ENCODE results near the gene PXMP2. TPM values are rescaled to one million over a fixed set of nuclear protein-coding genes. Genes with fewer than 3 reads are reported as not detected.

Gene PXMP2
- total and polyA plus RNA-seq, 4 donors: 43.8 to 259 (median 135) TPM

DNA sequence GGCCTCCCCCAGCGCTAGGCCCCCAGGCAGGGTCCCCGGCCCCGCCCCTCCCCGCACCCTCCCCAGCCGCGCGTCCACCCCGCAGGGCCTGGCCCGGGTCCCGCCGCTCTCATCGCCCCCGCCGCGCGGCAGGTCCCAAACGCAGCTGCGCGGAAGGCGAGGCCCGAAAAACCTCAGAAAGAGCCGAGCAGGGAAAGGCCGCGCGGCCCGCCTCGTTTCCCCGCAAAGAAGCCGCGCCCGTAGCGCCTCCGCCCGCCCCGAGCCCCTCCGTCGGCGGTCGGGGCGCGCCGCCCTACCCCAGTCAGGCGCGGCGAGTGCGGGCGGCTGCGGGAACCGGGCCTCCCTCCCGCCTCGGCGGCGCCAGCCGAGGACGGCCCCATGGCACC, 569 bp upstream of the PXMP2 start (continued):
- TF ChIP-seq EGR1 (IDR thresholded peaks at IDR 0.05; ENCODE audit: low read depth in 2 of 2) (no peak), RXRA (IDR thresholded peaks at IDR 0.05) (no peak)

DNA sequence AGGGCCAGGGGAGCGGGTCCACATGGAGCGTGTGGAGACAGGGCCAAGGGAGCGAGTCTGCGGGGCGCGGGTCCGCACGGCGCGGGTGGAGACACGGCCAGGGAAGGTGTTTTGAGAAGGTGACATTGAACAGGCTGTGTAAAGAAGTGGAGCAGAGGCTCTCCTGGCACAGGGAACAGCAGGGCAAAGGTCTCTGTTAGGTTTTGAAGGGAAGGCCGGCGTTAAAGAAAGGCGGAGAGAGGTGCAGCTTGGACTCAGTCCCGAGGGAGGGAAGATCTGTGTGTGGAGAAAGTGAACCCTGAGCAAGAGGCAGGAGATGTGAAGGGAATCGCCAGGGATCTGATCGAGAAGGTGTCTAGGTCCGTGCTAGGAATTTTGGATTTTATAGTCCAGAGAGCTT, 1.8 kb downstream of the PXMP2 start:
- H3K27ac ChIP-seq (ENCODE audit: low read depth in 1 of 2, low read length in 2 of 2): peak overlapping the region; percentile 73 to 77
- no peak overlapping the region for H3K9ac ChIP-seq (ENCODE audit: low read depth in 1 of 2, low read length in 2 of 2)
- peak overlapping the region; percentile 55 to 69 (median 64) for H3K4me3 ChIP-seq (ENCODE audit: low read depth in 1 of 3, low read length in 3 of 3)
- peaks cover 0 to 8% (median 5%) of the 10 kb centered on the region in 4 donors for H3K36me3 ChIP-seq (ENCODE audit: control insufficient read depth in 4 of 4, insufficient read depth in 3 of 4, low read depth in 1 of 4, low read length in 3 of 4)
- H3K9me3 ChIP-seq (ENCODE audit: control insufficient read depth in 4 of 4, low read length in 3 of 4): no peaks in the 10 kb centered on the region
- H3K27me3 ChIP-seq (ENCODE audit: control insufficient read depth in 4 of 4, insufficient read depth in 4 of 4, low read length in 3 of 4): no peaks in the 10 kb centered on the region
- TF ChIP-seq, protein P1, sequence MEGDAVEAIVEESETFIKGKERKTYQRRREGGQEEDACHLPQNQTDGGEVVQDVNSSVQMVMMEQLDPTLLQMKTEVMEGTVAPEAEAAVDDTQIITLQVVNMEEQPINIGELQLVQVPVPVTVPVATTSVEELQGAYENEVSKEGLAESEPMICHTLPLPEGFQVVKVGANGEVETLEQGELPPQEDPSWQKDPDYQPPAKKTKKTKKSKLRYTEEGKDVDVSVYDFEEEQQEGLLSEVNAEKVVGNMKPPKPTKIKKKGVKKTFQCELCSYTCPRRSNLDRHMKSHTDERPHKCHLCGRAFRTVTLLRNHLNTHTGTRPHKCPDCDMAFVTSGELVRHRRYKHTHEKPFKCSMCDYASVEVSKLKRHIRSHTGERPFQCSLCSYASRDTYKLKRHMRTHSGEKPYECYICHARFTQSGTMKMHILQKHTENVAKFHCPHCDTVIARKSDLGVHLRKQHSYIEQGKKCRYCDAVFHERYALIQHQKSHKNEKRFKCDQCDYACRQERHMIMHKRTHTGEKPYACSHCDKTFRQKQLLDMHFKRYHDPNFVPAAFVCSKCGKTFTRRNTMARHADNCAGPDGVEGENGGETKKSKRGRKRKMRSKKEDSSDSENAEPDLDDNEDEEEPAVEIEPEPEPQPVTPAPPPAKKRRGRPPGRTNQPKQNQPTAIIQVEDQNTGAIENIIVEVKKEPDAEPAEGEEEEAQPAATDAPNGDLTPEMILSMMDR (IDR thresholded peaks at IDR 0.05; ENCODE audit: low read depth, low read length, missing input control): no peak
- TF ChIP-seq, protein P2, sequence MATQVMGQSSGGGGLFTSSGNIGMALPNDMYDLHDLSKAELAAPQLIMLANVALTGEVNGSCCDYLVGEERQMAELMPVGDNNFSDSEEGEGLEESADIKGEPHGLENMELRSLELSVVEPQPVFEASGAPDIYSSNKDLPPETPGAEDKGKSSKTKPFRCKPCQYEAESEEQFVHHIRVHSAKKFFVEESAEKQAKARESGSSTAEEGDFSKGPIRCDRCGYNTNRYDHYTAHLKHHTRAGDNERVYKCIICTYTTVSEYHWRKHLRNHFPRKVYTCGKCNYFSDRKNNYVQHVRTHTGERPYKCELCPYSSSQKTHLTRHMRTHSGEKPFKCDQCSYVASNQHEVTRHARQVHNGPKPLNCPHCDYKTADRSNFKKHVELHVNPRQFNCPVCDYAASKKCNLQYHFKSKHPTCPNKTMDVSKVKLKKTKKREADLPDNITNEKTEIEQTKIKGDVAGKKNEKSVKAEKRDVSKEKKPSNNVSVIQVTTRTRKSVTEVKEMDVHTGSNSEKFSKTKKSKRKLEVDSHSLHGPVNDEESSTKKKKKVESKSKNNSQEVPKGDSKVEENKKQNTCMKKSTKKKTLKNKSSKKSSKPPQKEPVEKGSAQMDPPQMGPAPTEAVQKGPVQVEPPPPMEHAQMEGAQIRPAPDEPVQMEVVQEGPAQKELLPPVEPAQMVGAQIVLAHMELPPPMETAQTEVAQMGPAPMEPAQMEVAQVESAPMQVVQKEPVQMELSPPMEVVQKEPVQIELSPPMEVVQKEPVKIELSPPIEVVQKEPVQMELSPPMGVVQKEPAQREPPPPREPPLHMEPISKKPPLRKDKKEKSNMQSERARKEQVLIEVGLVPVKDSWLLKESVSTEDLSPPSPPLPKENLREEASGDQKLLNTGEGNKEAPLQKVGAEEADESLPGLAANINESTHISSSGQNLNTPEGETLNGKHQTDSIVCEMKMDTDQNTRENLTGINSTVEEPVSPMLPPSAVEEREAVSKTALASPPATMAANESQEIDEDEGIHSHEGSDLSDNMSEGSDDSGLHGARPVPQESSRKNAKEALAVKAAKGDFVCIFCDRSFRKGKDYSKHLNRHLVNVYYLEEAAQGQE (IDR thresholded peaks at IDR 0.05): peak; percentile 59
- TF ChIP-seq NR2F2 (IDR thresholded peaks at IDR 0.05) (no peak), SP1 (IDR thresholded peaks at IDR 0.05) (peak; percentile 65), GABPA (IDR thresholded peaks at IDR 0.05 in 1 of 2, conservative IDR thresholded peaks at IDR 0.05 in 1 of 2) (peak in 1 of 2 donors; percentile 47), HNF4G (IDR thresholded peaks at IDR 0.05) (peak; percentile 65), RAD21 (IDR thresholded peaks at IDR 0.05) (peak; percentile 26 to 37), JUND (IDR thresholded peaks at IDR 0.05) (peak in 1 of 2 donors; percentile 19), EGR1 (IDR thresholded peaks at IDR 0.05; ENCODE audit: low read depth in 2 of 2) (no peak), FOXA2 (IDR thresholded peaks at IDR 0.05) (peak; percentile 55), TAF1 (conservative IDR thresholded peaks at IDR 0.05) (no peak), FOXA1 (IDR thresholded peaks at IDR 0.05) (no peak), YY1 (IDR thresholded peaks at IDR 0.05) (peak; percentile 67), HNF4A (conservative IDR thresholded peaks at IDR 0.05) (peak; percentile 84 to 87), RXRA (IDR thresholded peaks at IDR 0.05) (peak; percentile 54 to 73)
- TF ChIP-seq, protein P3, sequence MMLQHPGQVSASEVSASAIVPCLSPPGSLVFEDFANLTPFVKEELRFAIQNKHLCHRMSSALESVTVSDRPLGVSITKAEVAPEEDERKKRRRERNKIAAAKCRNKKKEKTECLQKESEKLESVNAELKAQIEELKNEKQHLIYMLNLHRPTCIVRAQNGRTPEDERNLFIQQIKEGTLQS (IDR thresholded peaks at IDR 0.05): no peak
- TF ChIP-seq, protein P4, sequence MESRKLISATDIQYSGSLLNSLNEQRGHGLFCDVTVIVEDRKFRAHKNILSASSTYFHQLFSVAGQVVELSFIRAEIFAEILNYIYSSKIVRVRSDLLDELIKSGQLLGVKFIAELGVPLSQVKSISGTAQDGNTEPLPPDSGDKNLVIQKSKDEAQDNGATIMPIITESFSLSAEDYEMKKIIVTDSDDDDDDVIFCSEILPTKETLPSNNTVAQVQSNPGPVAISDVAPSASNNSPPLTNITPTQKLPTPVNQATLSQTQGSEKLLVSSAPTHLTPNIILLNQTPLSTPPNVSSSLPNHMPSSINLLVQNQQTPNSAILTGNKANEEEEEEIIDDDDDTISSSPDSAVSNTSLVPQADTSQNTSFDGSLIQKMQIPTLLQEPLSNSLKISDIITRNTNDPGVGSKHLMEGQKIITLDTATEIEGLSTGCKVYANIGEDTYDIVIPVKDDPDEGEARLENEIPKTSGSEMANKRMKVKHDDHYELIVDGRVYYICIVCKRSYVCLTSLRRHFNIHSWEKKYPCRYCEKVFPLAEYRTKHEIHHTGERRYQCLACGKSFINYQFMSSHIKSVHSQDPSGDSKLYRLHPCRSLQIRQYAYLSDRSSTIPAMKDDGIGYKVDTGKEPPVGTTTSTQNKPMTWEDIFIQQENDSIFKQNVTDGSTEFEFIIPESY (IDR thresholded peaks at IDR 0.05): peak; percentile 51
- TF ChIP-seq, protein P5, sequence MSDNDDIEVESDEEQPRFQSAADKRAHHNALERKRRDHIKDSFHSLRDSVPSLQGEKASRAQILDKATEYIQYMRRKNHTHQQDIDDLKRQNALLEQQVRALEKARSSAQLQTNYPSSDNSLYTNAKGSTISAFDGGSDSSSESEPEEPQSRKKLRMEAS (IDR thresholded peaks at IDR 0.05): peak; percentile 22
- DNase-seq (ENCODE audit: low spot score): peak; percentile 41
- peaks cover 2 to 28% (median 18%) of the 10 kb centered on the region in 4 donors for H3K4me1 ChIP-seq (ENCODE audit: control insufficient read depth in 4 of 4, insufficient read depth in 4 of 4, low read length in 3 of 4)
- 30% methylated on average over 18 of the region's 18 CpGs for WGBS

Measured in liver (tissue), 9 donors.